RKO (cell line): Measurements from ENCODE around the gene HSDL1.

ENCODE experiments used
- DNase-seq: peaks from one replicate; pipeline ENCODE4 v3.0.0-alpha.2; 2016; ENCODE audit warnings: low spot score

Gene HSDL1

GRCh38 chr16:84107921-84108320 is 37.1 kb downstream of the HSDL1 start:
- no peak for DNase-seq

GRCh38 chr16:84105948-84106740 is 38.8 kb downstream of the HSDL1 start:
- no peak for DNase-seq

- no peak for DNase-seq
Measured at GRCh38 chr16:84105301-84105815, 39.6 kb downstream of the HSDL1 start.

GRCh38 chr16:84104231-84104630 is 40.7 kb downstream of the HSDL1 start:
- no peak for DNase-seq

GRCh38 chr16:84103678-84104077 is 41.3 kb downstream of the HSDL1 start:
- no peak for DNase-seq

GRCh38 chr16:84098939-84099338 is 46.0 kb downstream of the HSDL1 start:
- no peak for DNase-seq

GRCh38 chr16:84096447-84097005 is 48.5 kb downstream of the HSDL1 start:
- DNase-seq, result no peak

GRCh38 chr16:84095466-84095865 is 49.5 kb downstream of the HSDL1 start:
- DNase-seq, result no peak

GRCh38 chr16:84093879-84094270 is 51.1 kb downstream of the HSDL1 start:
- no peak for DNase-seq

- DNase-seq, result no peak
Measured at GRCh38 chr16:84093120-84093878, 51.7 kb downstream of the HSDL1 start.

GRCh38 chr16:84091460-84091859 is 53.5 kb downstream of the HSDL1 start:
- no peak for DNase-seq

- DNase-seq, result no peak
Measured at GRCh38 chr16:84090211-84090610, 54.8 kb downstream of the HSDL1 start.

GRCh38 chr16:84088695-84089395 is 56.1 kb downstream of the HSDL1 start:
- no peak for DNase-seq

GRCh38 chr16:84087466-84088151 is 57.4 kb downstream of the HSDL1 start:
- no peak for DNase-seq

GRCh38 chr16:84087001-84087400 is 58.0 kb downstream of the HSDL1 start:
- DNase-seq, result no peak

GRCh38 chr16:84086341-84086740 is 58.6 kb downstream of the HSDL1 start:
- no peak for DNase-seq

- DNase-seq, result no peak
Measured at GRCh38 chr16:84085773-84086172, 59.2 kb downstream of the HSDL1 start.

GRCh38 chr16:84085271-84085667 is 59.7 kb downstream of the HSDL1 start:
- no peak for DNase-seq

GRCh38 chr16:84084570-84085270 is 60.3 kb downstream of the HSDL1 start:
- peak; percentile 66 for DNase-seq

GRCh38 chr16:84082835-84083569 is 62.0 kb downstream of the HSDL1 start:
- DNase-seq, result no peak
